Measurements from ENCODE around the gene EPB41L1. TPM values are rescaled to one million over a fixed set of nuclear protein-coding genes. Genes with fewer than 3 reads are reported as not detected.

The EPB41L1 gene
- polyA plus RNA-seq, 3 donors = 0.05 TPM; not detected in 2

GRCh38 chr20:36243726-36244125, 89.2 kb downstream of the EPB41L1 start:
- no peak overlapping the region for H3K4me3 ChIP-seq (replicated peaks in 1 of 3; ENCODE audit: low read depth in 2 of 3, low read length in 3 of 3)
- no peaks in the 10 kb centered on the region for H3K27me3 ChIP-seq (ENCODE audit: control insufficient read depth in 2 of 2, insufficient read depth in 2 of 2, low read length in 2 of 2)
- Mint-ChIP-seq H3K27ac (no peak overlapping the region), H3K9me3 (no peaks in the 10 kb centered on the region), H3K36me3 (peaks cover 72 to 90% of the 10 kb centered on the region in 2 donors), H3K4me1 (peaks cover under 1% of the 10 kb centered on the region), H3K4me3 (no peak overlapping the region), H3K27me3 (ENCODE audit: low read depth in 3 of 3) (peaks cover 0 to 1% (median 0%) of the 10 kb centered on the region in 3 donors)
- peaks cover 29% of the 10 kb centered on the region for H3K79me2 ChIP-seq (ENCODE audit: insufficient read depth, low read length)
- peaks cover 50% of the 10 kb centered on the region for H4K20me1 ChIP-seq (ENCODE audit: insufficient read depth, low read length)
- H3K27ac ChIP-seq (ENCODE audit: low read depth in 1 of 2, low read length in 2 of 2) = no peak overlapping the region
- no peaks in the 10 kb centered on the region for H3K9me3 ChIP-seq (replicated peaks in 1 of 2; ENCODE audit: control insufficient read depth in 1 of 2, insufficient read depth in 1 of 2, low read length in 2 of 2)
- DNase-seq = no peak
- intact Hi-C loops (cut with micrococcal nuclease) = no loop called here
- whole genome bisulfite sequencing (ENCODE audit: insufficient coverage) = no CpG with 5 or more reads among the region's 1 CpG
- H3K9ac ChIP-seq (ENCODE audit: insufficient read depth, low read length, poor library complexity, severe bottlenecking) = no peak overlapping the region
- H3K4me2 ChIP-seq (replicated peaks; ENCODE audit: extremely low read depth, low read length, poor library complexity, severe bottlenecking) = no peak overlapping the region
- peaks cover 85 to 93% of the 10 kb centered on the region in 2 donors for H3K36me3 ChIP-seq (replicated peaks in 1 of 2; ENCODE audit: control insufficient read depth in 1 of 2, insufficient read depth in 2 of 2, low read length in 2 of 2)
- no peak overlapping the region for H2AFZ ChIP-seq (ENCODE audit: insufficient read depth, low read depth, low read length, poor library complexity, severe bottlenecking)
- no peak for TF ChIP-seq CTCF (IDR thresholded peaks at IDR 0.05)
- no peaks in the 10 kb centered on the region for H3K4me1 ChIP-seq (ENCODE audit: control insufficient read depth in 1 of 2, insufficient read depth in 2 of 2, low read length in 2 of 2)

- WGBS (ENCODE audit: insufficient coverage) = 100% methylated on average over 4 of the region's 4 CpGs
- peaks cover 85 to 93% of the 10 kb centered on the region in 2 donors for H3K36me3 ChIP-seq (replicated peaks in 1 of 2; ENCODE audit: control insufficient read depth in 1 of 2, insufficient read depth in 2 of 2, low read length in 2 of 2)
- intact Hi-C loops (cut with micrococcal nuclease) = no loop called here
- H3K4me3 ChIP-seq (replicated peaks in 1 of 3; ENCODE audit: low read depth in 2 of 3, low read length in 3 of 3) = no peak overlapping the region
- no peak overlapping the region for H3K27ac Mint-ChIP-seq
- H3K4me1 ChIP-seq (ENCODE audit: control insufficient read depth in 1 of 2, insufficient read depth in 2 of 2, low read length in 2 of 2) = no peaks in the 10 kb centered on the region
- no peak overlapping the region for H3K9ac ChIP-seq (ENCODE audit: insufficient read depth, low read length, poor library complexity, severe bottlenecking)
- TF ChIP-seq CTCF (IDR thresholded peaks at IDR 0.05) = no peak
- DNase-seq = no peak
- no peak overlapping the region for H3K27ac ChIP-seq (ENCODE audit: low read depth in 1 of 2, low read length in 2 of 2)
- H3K79me2 ChIP-seq (ENCODE audit: insufficient read depth, low read length) = peaks cover 9% of the 10 kb centered on the region
- no peak overlapping the region for H3K4me2 ChIP-seq (replicated peaks; ENCODE audit: extremely low read depth, low read length, poor library complexity, severe bottlenecking)
- H3K27me3 ChIP-seq (ENCODE audit: control insufficient read depth in 2 of 2, insufficient read depth in 2 of 2, low read length in 2 of 2) = no peaks in the 10 kb centered on the region
- H3K27me3 Mint-ChIP-seq (ENCODE audit: low read depth in 3 of 3) = peaks cover 0 to 1% (median 0%) of the 10 kb centered on the region in 3 donors
- H3K36me3 Mint-ChIP-seq = peaks cover 74 to 89% of the 10 kb centered on the region in 2 donors
- no peak overlapping the region for H2AFZ ChIP-seq (ENCODE audit: insufficient read depth, low read depth, low read length, poor library complexity, severe bottlenecking)
- no peaks in the 10 kb centered on the region for H3K9me3 Mint-ChIP-seq
- peaks cover 47% of the 10 kb centered on the region for H4K20me1 ChIP-seq (ENCODE audit: insufficient read depth, low read length)
- no peak overlapping the region for H3K4me3 Mint-ChIP-seq
- no peaks in the 10 kb centered on the region for H3K4me1 Mint-ChIP-seq
- no peaks in the 10 kb centered on the region for H3K9me3 ChIP-seq (replicated peaks in 1 of 2; ENCODE audit: control insufficient read depth in 1 of 2, insufficient read depth in 1 of 2, low read length in 2 of 2)
These were observed 91.9 kb downstream of the EPB41L1 start for GRCh38 chr20:36246401-36246800.

Measured in CD14-positive monocyte (primary cell).